HEK293T (cell line): ENCODE data around the gene CPNE1.

Experiments
- CTCF ChIA-PET: fragments of 350-600 bp; formaldehyde crosslinking; extraction: SDS; loops from one replicate; lab custom pipeline; 2021; ENCODE audit warnings: antibody characterized with exemption, inconsistent platforms; lab: Yijun Ruan, JAX
- POLR2A ChIA-PET: fragments of 350-600 bp; formaldehyde crosslinking; extraction: SDS; loops from one replicate; lab custom pipeline; 2020; ENCODE audit warnings: antibody characterized with exemption, inconsistent platforms; lab: Yijun Ruan, JAX
- DNase-seq: peaks from one replicate; pipeline ENCODE4 v3.0.0; 2012; ENCODE audit warnings: mixed read lengths; ENCODE audit errors: extremely low spot score
- ARNT ChIP-seq: fragments of 450-650 bp; IDR thresholded peaks from 2 replicates; pipeline ENCODE4 v1.6.1; 2017; ENCODE audit warnings: mild to moderate bottlenecking
- BHLHE40 ChIP-seq: fragments of 450-650 bp; IDR thresholded peaks from 2 replicates; pipeline ENCODE4 v1.6.1; 2016; ENCODE audit warnings: mild to moderate bottlenecking, moderate library complexity, borderline replicate concordance
- CTBP1 ChIP-seq: fragments of 450-650 bp; IDR thresholded peaks from 2 replicates; pipeline ENCODE4 v1.6.1; 2016; ENCODE audit warnings: borderline replicate concordance
- ELF4 ChIP-seq: fragments of 450-650 bp; IDR thresholded peaks from 2 replicates; pipeline ENCODE4 v1.6.1; 2017; ENCODE audit warnings: antibody characterized with exemption
- FOXA1 ChIP-seq: fragments of 450-650 bp; IDR thresholded peaks from 2 replicates; pipeline ENCODE4 v1.6.1; 2016; ENCODE audit warnings: mild to moderate bottlenecking
- FOXK2 ChIP-seq: fragments of 450-650 bp; IDR thresholded peaks from 2 replicates; pipeline ENCODE4 v1.6.1; 2016; ENCODE audit warnings: mild to moderate bottlenecking
- FOXM1 ChIP-seq: fragments of 450-650 bp; IDR thresholded peaks from 2 replicates; pipeline ENCODE4 v1.6.1; 2017; ENCODE audit warnings: mild to moderate bottlenecking, borderline replicate concordance
- HDGF ChIP-seq: fragments of 450-650 bp; IDR thresholded peaks from 2 replicates; pipeline ENCODE4 v1.6.1; 2017; ENCODE audit warnings: antibody characterized with exemption, borderline replicate concordance
- L3MBTL2 ChIP-seq: fragments of 450-650 bp; conservative IDR thresholded peaks from 2 replicates; pipeline ENCODE4 v1.6.1; 2016; ENCODE audit warnings: mild to moderate bottlenecking
- LEF1 ChIP-seq: fragments of 450-650 bp; IDR thresholded peaks from 2 replicates; pipeline ENCODE4 v1.6.1; 2017; ENCODE audit warnings: mild to moderate bottlenecking, borderline replicate concordance
- NFRKB ChIP-seq: fragments of 450-650 bp; IDR thresholded peaks from 2 replicates; pipeline ENCODE4 v1.6.1; 2016; ENCODE audit warnings: mild to moderate bottlenecking, moderate library complexity
- SP1 ChIP-seq: fragments of 450-650 bp; IDR thresholded peaks from 2 replicates; pipeline ENCODE4 v1.6.1; 2017
- SUZ12 ChIP-seq: fragments of 450-650 bp; IDR thresholded peaks from 2 replicates; pipeline ENCODE4 v1.6.1; 2016; ENCODE audit warnings: mild to moderate bottlenecking
- TARDBP ChIP-seq: fragments of 450-650 bp; IDR thresholded peaks from 2 replicates; pipeline ENCODE4 v1.6.1; 2016
- ZNF384 ChIP-seq: fragments of 450-650 bp; IDR thresholded peaks from 2 replicates; pipeline ENCODE4 v1.6.1; 2016
- TF ChIP-seq, protein P1 (sequence below): fragments of 450-650 bp; IDR thresholded peaks from 2 replicates; pipeline ENCODE4 v1.6.1; 2016

Gene CPNE1

DNA sequence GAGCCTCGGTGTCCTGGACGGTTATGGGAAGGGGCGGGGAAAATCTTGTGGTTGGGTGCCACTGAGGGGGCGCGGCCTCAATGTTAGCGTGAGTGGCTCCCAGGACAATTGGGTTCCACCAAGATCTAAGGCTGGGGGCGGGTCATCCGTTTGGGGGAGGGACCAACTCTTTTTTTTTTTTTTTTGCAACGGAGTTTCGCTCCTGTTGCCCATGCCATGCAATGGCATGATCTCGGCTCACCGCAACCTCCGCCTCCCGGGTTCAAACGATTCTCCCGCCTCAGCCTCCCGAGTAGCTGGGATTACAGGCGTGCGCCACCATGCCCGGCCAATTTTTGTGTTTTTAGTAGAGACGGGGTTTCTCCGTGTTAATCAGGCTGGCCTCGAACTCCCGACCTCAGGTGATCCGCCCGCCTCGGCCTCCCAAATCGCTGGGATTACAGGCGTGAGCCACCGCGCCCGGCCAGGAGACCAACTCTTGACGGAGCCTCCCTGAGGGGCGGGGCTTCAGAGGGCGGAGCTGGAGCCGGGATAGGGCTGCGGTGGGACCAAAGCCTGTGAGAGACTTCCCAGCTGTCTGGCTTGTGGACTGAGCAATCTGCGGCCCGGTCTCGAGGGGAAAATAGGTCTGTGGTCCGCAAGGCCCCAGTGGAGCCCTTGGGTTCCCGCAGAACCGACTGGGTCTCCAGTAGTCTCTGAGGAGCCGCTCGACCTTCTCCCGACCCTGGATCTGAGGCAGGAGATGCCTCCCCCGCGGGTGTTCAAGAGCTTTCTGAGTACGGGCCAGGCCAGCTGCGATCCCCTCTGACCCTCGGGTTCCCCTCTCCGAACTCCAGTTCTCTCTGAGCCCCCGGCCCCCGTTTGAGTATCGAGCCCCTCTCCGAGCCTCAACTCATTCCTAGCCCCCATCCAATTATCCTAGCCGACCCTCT is 48.0 kb downstream of the CPNE1 start:
- ChIA-PET CTCF (interaction anchor here (0.5 to 1.1 kb wide), 4 partner anchors 12 to 266 kb away, joined by 3 read pairs; no protein-coding TSS in a partner anchor), POLR2A (interaction anchor here (0.7 to 6.1 kb wide), 6 partner anchors 20 to 338 kb away, joined by 3 to 44 read pairs (median 6); partner anchors contain the start of genes CPNE1, ERGIC3, RBM12 and SCAND1)
- DNase-seq: peak; percentile 75
- TF ChIP-seq LEF1 (no peak), FOXM1 (no peak), CTBP1 (no peak), NFRKB (no peak), FOXA1 (no peak), HDGF (no peak), SP1 (no peak), BHLHE40 (no peak), FOXK2 (no peak), L3MBTL2 (peak; percentile 37), ZNF384 (peak; percentile 98), ELF4 (no peak), ARNT (no peak), SUZ12 (no peak)
- TF ChIP-seq, protein P1, sequence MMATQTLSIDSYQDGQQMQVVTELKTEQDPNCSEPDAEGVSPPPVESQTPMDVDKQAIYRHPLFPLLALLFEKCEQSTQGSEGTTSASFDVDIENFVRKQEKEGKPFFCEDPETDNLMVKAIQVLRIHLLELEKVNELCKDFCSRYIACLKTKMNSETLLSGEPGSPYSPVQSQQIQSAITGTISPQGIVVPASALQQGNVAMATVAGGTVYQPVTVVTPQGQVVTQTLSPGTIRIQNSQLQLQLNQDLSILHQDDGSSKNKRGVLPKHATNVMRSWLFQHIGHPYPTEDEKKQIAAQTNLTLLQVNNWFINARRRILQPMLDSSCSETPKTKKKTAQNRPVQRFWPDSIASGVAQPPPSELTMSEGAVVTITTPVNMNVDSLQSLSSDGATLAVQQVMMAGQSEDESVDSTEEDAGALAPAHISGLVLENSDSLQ: no peak; the same call in 1 of the 2 replicates

DNA sequence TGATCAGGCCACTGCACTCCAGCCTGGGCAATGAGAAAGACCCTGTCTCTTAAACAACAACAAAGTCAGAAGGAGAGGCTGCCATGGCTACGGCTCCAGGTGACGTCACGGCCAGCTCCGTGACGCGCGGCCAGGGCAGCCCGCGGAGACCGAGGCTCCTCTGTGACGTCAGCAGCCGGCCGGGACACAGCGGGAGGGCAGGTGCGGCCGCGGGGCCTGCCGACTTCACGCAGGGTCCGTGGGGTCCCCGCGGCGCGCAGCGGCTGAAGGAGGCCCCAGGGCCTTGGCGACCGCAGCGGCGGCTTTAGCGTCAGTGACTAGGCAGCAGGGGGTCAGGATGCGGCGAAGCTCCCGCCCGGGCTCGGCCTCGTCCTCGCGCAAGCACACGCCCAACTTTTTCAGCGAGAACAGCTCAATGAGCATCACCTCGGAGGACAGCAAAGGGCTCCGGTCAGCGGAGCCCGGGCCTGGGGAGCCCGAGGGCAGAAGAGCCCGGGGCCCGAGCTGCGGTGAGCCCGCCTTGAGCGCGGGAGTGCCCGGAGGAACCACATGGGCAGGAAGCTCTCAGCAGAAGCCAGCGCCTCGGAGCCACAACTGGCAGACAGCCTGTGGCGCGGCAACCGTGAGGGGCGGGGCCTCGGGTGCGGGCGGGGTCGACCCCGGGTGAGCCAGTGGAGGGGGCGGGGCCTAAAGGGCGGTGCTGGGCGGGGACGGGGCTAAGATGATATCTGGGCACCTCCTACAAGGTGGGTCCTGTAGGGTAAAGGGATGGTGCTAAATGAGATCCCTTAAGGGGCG is 48.8 kb downstream of the CPNE1 start, which contains the start of gene SPAG4:
TSS of gene SPAG4 (plus strand) at position 163 of the 798 bp plus-strand sequence. CDS start at position 338, 175 bp downstream.
- ChIA-PET CTCF (interaction anchor here (0.5 to 1.1 kb wide), 3 partner anchors 11 to 267 kb away, joined by 3 read pairs; no protein-coding TSS in a partner anchor), POLR2A (interaction anchor here (0.7 to 6.1 kb wide), 10 partner anchors 11 to 1238 kb away, joined by 3 to 44 read pairs (median 4); partner anchors contain the start of genes CPNE1, ERGIC3, RBM12 and SCAND1)
- DNase-seq: peak; percentile 99
- TF ChIP-seq L3MBTL2 (peak; percentile 97), FOXK2 (no peak), BHLHE40 (no peak), TARDBP (peak; percentile 86)

DNA sequence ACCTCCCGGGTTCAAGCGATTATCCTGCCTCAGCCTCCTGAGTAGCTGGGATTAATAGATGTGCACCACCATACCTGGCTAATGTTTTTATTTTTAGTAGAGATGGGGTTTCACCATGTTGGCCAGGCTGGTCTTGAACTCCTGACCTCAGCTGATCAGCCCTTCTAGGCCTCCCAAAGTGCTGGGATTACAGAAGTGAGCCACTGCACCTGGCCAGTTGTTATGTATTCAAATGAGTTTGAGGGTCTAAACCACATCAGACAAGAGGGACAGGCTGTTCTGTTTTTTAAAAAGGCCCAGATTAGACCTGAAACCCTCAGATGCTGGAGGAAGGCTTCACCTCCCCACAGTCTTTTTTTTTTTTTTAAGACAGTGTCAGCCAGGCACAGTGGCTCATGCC is 53.2 kb downstream of the CPNE1 start:
- TF ChIP-seq LEF1: no peak
- TF ChIP-seq ELF4: no peak
- TF ChIP-seq ZNF384: no peak
- no peak for TF ChIP-seq FOXA1
- TF ChIP-seq L3MBTL2: no peak
- TF ChIP-seq CTBP1: no peak
- TF ChIP-seq SUZ12: no peak
- TF ChIP-seq BHLHE40: no peak
- TF ChIP-seq FOXK2: no peak
- TF ChIP-seq NFRKB: no peak
- TF ChIP-seq, protein P1: no peak
- ChIA-PET CTCF (no interaction called here), POLR2A (no interaction called here)
- no peak for DNase-seq

DNA sequence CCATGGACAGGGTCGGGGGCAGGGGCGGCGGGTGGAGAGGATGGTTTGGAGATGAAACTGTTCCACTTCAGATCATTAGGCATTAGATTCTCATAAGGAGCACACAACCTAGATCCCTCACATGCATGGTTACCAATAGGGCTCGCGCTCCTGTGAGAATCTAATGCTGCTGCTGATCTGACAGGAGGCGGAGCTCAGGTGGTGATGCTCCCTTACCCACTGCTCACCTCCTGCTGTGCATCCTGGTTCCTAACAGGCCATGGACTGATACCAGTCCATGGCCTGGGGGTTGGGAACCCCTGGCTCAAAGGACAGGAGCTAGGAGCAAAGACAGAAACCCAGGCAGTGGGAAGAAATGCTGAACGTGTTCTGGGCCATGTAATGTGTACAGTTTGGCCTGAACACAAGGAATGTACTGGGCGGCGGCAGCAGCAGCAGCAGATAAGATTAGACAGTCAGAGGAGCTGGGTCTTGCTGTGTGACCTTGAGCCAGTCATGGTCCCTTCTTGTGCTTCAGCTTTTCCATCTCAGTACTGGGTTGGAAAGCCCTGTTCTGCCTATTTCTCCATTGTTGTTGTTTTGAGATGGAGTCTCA is 53.8 kb downstream of the CPNE1 start:
- no peak for DNase-seq
- CTCF ChIA-PET: no interaction called here
- POLR2A ChIA-PET: no interaction called here
- TF ChIP-seq BHLHE40 (no peak), L3MBTL2 (no peak), SP1 (no peak), SUZ12 (no peak), ZNF384 (no peak), FOXK2 (no peak), CTBP1 (no peak), FOXM1 (no peak), ELF4 (no peak), LEF1 (no peak), NFRKB (no peak), TARDBP (no peak), ARNT (no peak), HDGF (no peak), FOXA1 (no peak)
- TF ChIP-seq, protein P1: no peak

DNA sequence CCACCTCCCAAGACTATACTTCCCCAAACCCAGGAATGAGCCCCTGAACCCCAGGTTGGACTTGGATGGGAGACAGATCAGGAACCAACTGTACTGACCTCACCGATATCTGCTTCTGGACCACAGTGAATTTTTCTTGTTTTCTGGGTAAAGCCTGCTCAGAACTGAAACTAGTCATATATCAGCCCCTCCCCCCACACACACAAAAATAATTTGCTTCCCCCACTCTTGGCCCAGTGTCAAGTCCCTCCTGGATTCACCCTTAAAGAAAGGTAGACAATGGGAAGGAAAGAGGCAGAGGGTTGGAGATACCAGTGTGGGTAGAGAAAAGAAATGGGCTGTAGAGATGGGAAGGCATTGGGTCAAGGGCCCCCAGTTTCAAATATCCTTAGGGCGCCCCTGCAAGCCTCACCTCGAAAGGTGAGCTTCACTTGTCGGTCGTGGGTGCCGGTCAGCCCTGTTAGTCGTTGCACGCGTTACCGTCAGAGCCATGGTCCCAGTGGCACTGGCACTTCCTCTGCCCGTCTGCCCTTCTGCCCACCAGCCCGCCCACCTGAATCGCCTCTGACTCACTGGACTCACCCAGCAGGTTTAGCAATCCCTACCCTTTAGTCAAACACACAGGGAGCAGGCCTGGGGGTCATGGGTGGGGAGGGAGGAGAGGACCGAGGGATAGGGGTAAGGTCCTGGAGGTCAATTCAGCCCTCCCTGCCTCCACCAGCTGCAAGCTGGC is 57.5 kb downstream of the CPNE1 start:
- ChIA-PET CTCF (no interaction called here), POLR2A (no interaction called here)

More for the DNA sequence above, 57.5 kb downstream of the CPNE1 start:
- no peak for DNase-seq
- TF ChIP-seq TARDBP (no peak), ZNF384 (no peak), ELF4 (no peak), SUZ12 (no peak), NFRKB (no peak), FOXM1 (no peak), BHLHE40 (no peak), ARNT (no peak)
- TF ChIP-seq, protein P1: no peak
